ENCODE measurements around the gene KRTAP19-3. TPM values are rescaled to one million over a fixed set of nuclear protein-coding genes. Genes with fewer than 3 reads are reported as not detected.

KRTAP19-3 gene
- total RNA-seq, 1 donor from 2014 or later, result not detected

- Histone ChIP-seq H3K4me2 (no peak overlapping the region), H4K20me1 (ENCODE audit: low read depth) (no peaks in the 10 kb centered on the region), H3F3A (ENCODE audit: low read depth) (no peaks in the 10 kb centered on the region), H3K36me3 (no peaks in the 10 kb centered on the region), H3K9ac (no peak overlapping the region), H3K27ac (no peak overlapping the region), H3K4me3 (no peak overlapping the region), H3K27me3 (no peaks in the 10 kb centered on the region), H3K4me1 (peaks cover 7% of the 10 kb centered on the region), H3K79me2 (ENCODE audit: low read depth) (no peaks in the 10 kb centered on the region), H3K9me3 (ENCODE audit: low read depth) (no peaks in the 10 kb centered on the region), H2AFZ (replicated peaks) (no peak overlapping the region)
- Mint-ChIP-seq H3K4me1 (peaks cover 3% of the 10 kb centered on the region), H3K9me3 (no peaks in the 10 kb centered on the region), H3K27me3 (ENCODE audit: insufficient read depth, low read depth) (no peaks in the 10 kb centered on the region), H3K4me3 (no peak overlapping the region), H3K36me3 (no peaks in the 10 kb centered on the region), H3K27ac (no peak overlapping the region)
- no peak for TF ChIP-seq EZH2phosphoT487 (IDR thresholded peaks at IDR 0.05)
- no peak for TF ChIP-seq CTCF (IDR thresholded peaks at IDR 0.05)
- no peak for TF ChIP-seq EZH2 (IDR thresholded peaks at IDR 0.05)
- DNase-seq (ENCODE audit: low spot score), result no peak
Measured at GRCh38 chr21:30479259-30479658, 12.6 kb downstream of the KRTAP19-3 start.

- Mint-ChIP-seq H3K36me3 (no peaks in the 10 kb centered on the region), H3K27me3 (ENCODE audit: insufficient read depth, low read depth) (no peaks in the 10 kb centered on the region), H3K4me1 (no peaks in the 10 kb centered on the region), H3K27ac (no peak overlapping the region), H3K4me3 (no peak overlapping the region), H3K9me3 (no peaks in the 10 kb centered on the region)
- no peaks in the 10 kb centered on the region for H3K79me2 ChIP-seq (ENCODE audit: low read depth)
- H3K36me3 ChIP-seq, result no peaks in the 10 kb centered on the region
- no peaks in the 10 kb centered on the region for H3K27me3 ChIP-seq
- no peak overlapping the region for H3K27ac ChIP-seq
- no peak overlapping the region for H3K9ac ChIP-seq
- H4K20me1 ChIP-seq (ENCODE audit: low read depth), result no peaks in the 10 kb centered on the region
- no peak overlapping the region for H3K4me3 ChIP-seq
- DNase-seq (ENCODE audit: low spot score), result no peak
- TF ChIP-seq CTCF (IDR thresholded peaks at IDR 0.05), result no peak
- TF ChIP-seq EZH2phosphoT487 (IDR thresholded peaks at IDR 0.05), result no peak
- no peak for TF ChIP-seq EZH2 (IDR thresholded peaks at IDR 0.05)
- H3K4me2 ChIP-seq, result no peak overlapping the region
- H3F3A ChIP-seq (ENCODE audit: low read depth), result no peaks in the 10 kb centered on the region
- H2AFZ ChIP-seq (replicated peaks), result no peak overlapping the region
- no peaks in the 10 kb centered on the region for H3K9me3 ChIP-seq (ENCODE audit: low read depth)
- H3K4me1 ChIP-seq, result peaks cover 1% of the 10 kb centered on the region
Measured at GRCh38 chr21:30478004-30478403, 13.8 kb downstream of the KRTAP19-3 start.

- Mint-ChIP-seq H3K27me3 (ENCODE audit: insufficient read depth, low read depth) (no peaks in the 10 kb centered on the region), H3K36me3 (no peaks in the 10 kb centered on the region), H3K4me3 (no peak overlapping the region), H3K27ac (peak overlapping the region; percentile 13), H3K4me1 (no peaks in the 10 kb centered on the region), H3K9me3 (no peaks in the 10 kb centered on the region)
- H3K4me1 ChIP-seq, result no peaks in the 10 kb centered on the region
- no peaks in the 10 kb centered on the region for H4K20me1 ChIP-seq (ENCODE audit: low read depth)
- no peak overlapping the region for H3K9ac ChIP-seq
- no peak for DNase-seq (ENCODE audit: low spot score)
- no peak for TF ChIP-seq CTCF (IDR thresholded peaks at IDR 0.05)
- no peak for TF ChIP-seq EZH2phosphoT487 (IDR thresholded peaks at IDR 0.05)
- no peak for TF ChIP-seq EZH2 (IDR thresholded peaks at IDR 0.05)
- H3K9me3 ChIP-seq (ENCODE audit: low read depth), result no peaks in the 10 kb centered on the region
- H3K36me3 ChIP-seq, result no peaks in the 10 kb centered on the region
- no peaks in the 10 kb centered on the region for H3K27me3 ChIP-seq
- no peak overlapping the region for H2AFZ ChIP-seq (replicated peaks)
- no peaks in the 10 kb centered on the region for H3K79me2 ChIP-seq (ENCODE audit: low read depth)
- no peak overlapping the region for H3K4me2 ChIP-seq
- no peak overlapping the region for H3K4me3 ChIP-seq
- no peaks in the 10 kb centered on the region for H3F3A ChIP-seq (ENCODE audit: low read depth)
- no peak overlapping the region for H3K27ac ChIP-seq
Measured at GRCh38 chr21:30468900-30469714, 22.7 kb downstream of the KRTAP19-3 start.

All from neural progenitor cell (in vitro differentiated cells).